GM06990 (cell line): ENCODE results near the gene ZBTB24.
A peak's percentile ranks its signal among the peaks of the same experiment; 100 is the strongest.

Experiments used
- DNase-seq: peaks from one replicate; pipeline ENCODE4 v3.0.0-alpha.2; 2011; ENCODE audit not compliant: insufficient read length; ENCODE audit errors: extremely low read depth
- H3K27me3 ChIP-seq: replicated peaks from 2 replicates; pipeline ENCODE4 v1.6.0; 2011; ENCODE audit warnings: low read length; ENCODE audit not compliant: control insufficient read depth, insufficient read depth
- H3K36me3 ChIP-seq: 2 replicates; pipeline ENCODE4 v1.5.1; 2011; ENCODE audit warnings: low read length; ENCODE audit not compliant: control insufficient read depth, insufficient read depth
- H3K4me3 ChIP-seq: replicated peaks from 2 replicates; pipeline ENCODE4 v1.5.1; 2011; ENCODE audit warnings: low read depth, mild to moderate bottlenecking, control low read depth, low read length
- CTCF ChIP-seq: IDR thresholded peaks from 2 replicates; pipeline ENCODE4 v1.5.1; 2011; ENCODE audit warnings: low read length, control low read depth, mild to moderate bottlenecking, inconsistent platforms; ENCODE audit not compliant: insufficient read depth, poor library complexity, severe bottlenecking

The ZBTB24 gene

GRCh38 chr6:109454496-109455436 is 28.3 kb downstream of the ZBTB24 start:
- H3K27me3 ChIP-seq = no peaks in the 10 kb centered on the region
- peaks cover 19% of the 10 kb centered on the region for H3K36me3 ChIP-seq
- TF ChIP-seq CTCF = no peak
- peak overlapping the region; percentile 93 for H3K4me3 ChIP-seq
- DNase-seq = peak; percentile 76

DNA sequence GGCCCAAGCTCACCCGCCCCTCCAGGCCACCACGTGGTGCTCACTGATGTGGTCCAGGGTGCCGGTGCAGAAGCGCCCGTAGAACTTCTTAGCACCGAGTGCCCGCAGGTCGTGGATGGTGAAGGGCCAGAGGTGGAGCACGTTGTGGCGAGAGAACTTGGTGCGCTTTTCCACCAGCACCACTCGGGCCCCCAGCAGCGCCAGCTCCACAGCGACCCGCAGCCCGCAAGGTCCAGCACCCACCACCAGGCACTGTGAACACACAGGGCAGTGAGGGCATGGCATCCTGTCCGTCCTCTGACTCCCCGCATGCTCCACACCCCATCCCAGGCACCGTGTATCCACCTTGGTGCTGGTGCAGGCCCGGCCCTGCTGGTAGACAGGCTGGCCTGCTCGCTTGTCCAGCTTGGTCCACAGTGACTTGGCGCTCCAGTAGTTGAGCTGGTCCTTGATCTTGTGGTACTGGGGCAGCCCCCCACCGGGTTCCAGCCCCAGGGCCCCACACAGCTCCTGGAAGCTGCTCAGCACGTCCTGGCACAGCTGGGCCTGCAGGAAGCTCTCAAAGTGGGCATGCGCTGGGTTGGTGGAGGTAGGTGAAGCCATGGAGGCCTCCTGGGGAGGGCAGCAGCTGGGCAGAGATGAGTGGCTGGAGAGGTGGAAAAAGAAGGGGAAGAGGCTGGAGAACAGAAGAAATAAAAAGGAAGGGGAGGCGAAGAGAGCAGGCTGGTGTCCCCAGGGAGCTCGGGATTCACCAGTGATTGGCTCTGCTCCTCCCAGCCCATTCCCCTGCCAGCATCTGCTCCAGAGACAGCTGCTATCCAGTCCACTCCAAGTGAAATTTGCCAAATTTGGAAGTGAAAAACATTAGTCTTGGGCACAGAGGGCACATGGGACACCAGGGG is 29.2 kb downstream of the ZBTB24 start:
- TF ChIP-seq CTCF = no peak
- Histone ChIP-seq H3K4me3 (peak overlapping the region; percentile 93), H3K27me3 (no peaks in the 10 kb centered on the region), H3K36me3 (peaks cover 26% of the 10 kb centered on the region)
- no peak for DNase-seq

GRCh38 chr6:109453156-109453555 is 29.9 kb downstream of the ZBTB24 start:
- Histone ChIP-seq H3K4me3 (no peak overlapping the region), H3K36me3 (peaks cover 32% of the 10 kb centered on the region), H3K27me3 (no peaks in the 10 kb centered on the region)
- TF ChIP-seq CTCF = no peak
- no peak for DNase-seq

DNA sequence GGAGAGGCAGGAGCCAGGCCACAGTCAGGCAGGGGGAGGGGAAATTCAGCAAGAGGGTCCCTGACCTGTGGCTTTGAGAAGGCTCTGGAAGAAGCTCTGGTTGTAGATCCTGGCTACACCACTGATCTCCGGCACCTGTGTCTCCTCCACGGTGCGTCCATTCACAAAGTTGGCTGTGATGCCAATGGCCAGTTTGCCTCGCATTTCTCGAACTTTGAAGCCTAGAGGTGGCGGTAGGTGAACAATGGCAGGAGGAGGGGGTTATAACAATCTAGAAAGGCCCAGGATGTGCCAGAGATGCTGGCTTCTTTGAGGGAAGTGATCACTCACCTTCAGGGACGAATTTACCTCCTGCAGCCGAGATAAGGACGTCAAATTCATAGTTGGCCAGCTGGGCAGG is 30.8 kb downstream of the ZBTB24 start:
- no peak for TF ChIP-seq CTCF
- no peak for DNase-seq
- H3K4me3 ChIP-seq = no peak overlapping the region
- peaks cover 36% of the 10 kb centered on the region for H3K36me3 ChIP-seq
- no peaks in the 10 kb centered on the region for H3K27me3 ChIP-seq

GRCh38 chr6:109451376-109451775 is 31.6 kb downstream of the ZBTB24 start:
- no peak for TF ChIP-seq CTCF
- no peaks in the 10 kb centered on the region for H3K27me3 ChIP-seq
- H3K36me3 ChIP-seq = peaks cover 43% of the 10 kb centered on the region
- DNase-seq = no peak
- H3K4me3 ChIP-seq = no peak overlapping the region
